ENCODE measurements around the gene MRPL50. TPM values are rescaled to one million over a fixed set of nuclear protein-coding genes. Genes with fewer than 3 reads are reported as not detected.
A peak's percentile ranks its signal among the peaks of the same experiment; 100 is the strongest.

The MRPL50 gene
- total RNA-seq, 1 donor from 2014 or later: 29.2 TPM

DNA sequence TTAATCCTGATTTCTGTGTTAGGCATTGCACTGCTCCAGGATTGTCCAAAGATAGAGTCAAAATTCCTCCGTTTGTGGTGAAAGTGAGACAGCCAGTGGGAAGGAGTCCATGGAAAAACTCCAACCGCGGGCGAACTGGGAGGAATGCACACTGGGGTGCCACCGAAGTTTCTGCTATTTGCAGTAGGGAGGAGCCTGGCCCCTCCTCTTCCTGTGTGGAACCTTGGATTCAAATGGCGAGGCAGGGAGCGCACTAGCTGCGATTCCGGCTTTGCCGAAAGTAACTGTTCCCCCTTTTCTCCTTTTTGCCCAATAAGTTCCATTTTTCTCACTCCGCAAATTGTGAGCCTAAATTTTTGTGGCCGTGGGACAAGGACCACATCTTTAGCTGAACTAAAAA lies 22.9 kb downstream of the MRPL50 start:
- DNase-seq: no peak

DNA sequence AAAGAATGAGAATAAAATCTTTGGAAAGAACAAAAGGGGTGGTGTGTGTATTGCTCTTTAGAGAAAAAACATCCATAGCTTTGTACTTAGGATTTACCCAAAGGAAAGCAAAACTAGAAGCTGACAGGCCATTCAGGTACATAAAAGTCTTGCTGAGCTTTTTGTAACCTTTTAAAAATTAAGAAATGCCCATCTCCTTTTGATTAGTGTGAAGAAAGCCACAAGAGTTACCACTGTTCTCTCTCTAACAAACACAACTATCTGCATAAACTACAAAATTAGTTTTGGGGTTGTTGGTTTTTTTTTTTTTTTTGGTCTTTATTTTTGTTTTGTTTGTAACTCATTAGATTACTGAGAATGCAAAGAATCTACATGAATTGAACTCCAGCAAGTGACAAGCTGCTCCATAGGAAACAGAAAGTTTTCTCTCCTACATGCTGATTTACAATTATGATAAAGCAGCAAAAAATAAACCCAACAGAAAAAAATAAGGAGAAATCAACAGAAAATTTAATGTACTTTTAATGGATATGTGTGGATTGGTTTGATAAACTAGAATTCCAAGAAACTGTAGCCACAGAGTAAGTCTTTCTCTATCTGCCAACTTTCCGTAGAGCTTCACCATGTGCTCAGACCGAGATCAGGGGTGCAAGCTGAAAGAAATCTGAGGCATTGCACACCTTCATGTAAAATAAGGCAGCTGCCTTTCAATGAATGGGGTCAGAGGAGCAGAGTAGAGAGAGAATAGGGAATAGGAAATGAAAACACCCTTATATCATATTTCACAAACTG lies 25.9 kb downstream of the MRPL50 start:
- peak; percentile 12 for DNase-seq

DNA sequence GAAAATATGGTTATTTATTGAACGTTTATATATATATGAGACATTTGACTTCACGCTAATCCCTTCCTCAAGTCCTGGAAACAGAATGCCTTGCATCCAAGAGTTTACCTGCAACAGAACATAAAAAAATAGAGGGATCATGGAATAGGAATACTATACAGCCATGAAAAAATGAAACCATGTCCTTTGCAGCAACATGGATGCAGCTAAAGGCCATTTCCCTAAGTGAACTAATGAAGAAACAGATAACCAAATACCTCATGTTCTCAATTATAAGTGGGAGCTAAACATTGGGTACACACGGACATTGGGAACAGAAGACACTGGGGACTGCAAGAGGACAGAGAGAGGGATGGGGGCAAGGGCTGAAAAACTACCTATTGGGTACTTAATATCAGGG lies 26.6 kb downstream of the MRPL50 start:
- DNase-seq: no peak

DNA sequence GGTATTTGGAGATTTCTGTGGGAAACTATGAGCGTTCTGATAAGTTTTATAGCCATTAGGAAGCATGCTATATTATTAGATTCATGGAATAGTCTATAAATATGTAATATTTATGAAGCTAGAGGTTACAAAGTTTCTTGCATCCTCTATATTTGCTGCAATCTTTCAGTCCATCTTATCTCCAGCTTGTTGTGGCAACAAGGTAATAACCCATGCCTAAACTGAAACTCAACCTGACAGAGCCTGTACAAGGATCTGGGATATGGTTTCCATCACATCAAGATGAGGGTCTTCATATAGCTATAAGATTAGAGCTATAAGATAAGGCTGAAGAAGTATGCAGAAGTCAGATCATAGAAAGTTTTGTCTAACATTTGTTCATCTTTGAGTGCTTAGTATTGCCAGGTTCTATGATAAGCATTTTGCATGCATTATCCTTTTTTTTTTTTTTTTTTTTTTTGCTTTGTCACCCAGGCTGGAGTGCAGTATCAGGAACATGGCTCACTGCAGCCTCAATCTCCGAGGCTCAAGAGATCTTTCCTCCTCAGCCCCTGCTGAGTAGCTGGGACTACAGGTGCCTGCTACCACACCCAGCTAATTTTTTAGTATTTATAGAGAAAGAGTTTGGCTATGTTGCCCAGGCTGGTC lies 28.4 kb downstream of the MRPL50 start:
- DNase-seq: no peak

DNA sequence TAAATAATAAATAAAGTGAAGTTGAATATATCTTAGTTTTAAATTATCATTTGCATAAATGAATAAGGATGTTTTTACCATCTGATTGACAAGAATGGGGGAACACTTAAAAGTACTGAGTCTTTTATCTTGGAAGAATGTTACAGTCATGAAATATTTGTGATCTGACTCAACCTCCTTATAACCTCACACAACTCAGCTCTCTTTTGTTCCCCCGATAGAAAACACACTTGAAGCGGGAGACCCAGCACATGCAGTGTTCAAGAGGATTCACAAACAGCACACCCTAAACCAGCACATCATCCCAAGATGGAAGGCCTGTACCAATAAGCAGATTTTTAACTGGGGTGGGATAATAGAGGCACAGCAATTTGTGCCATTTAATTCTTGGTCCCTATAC lies 29.1 kb downstream of the MRPL50 start:
- DNase-seq: no peak

DNA sequence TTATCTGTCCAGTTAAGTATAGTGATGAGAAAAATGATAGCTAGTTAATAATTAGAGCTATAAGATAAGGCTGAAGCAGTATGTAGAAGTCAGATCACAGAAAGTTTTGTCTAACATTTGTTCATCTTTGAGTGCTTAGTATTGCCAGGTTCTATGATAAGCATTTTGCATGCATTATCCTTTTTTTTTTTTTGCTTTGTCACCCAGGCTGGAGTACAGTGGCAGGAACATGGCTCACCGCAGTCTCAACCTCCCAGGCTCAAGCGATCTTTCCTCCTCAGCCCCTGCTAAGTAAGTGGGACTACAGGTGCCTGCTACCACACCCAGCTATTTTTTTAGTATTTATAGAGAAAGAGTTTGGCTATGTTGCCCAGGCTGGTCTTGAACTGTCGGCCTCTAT lies 31.1 kb downstream of the MRPL50 start:
- DNase-seq: no peak

DNA sequence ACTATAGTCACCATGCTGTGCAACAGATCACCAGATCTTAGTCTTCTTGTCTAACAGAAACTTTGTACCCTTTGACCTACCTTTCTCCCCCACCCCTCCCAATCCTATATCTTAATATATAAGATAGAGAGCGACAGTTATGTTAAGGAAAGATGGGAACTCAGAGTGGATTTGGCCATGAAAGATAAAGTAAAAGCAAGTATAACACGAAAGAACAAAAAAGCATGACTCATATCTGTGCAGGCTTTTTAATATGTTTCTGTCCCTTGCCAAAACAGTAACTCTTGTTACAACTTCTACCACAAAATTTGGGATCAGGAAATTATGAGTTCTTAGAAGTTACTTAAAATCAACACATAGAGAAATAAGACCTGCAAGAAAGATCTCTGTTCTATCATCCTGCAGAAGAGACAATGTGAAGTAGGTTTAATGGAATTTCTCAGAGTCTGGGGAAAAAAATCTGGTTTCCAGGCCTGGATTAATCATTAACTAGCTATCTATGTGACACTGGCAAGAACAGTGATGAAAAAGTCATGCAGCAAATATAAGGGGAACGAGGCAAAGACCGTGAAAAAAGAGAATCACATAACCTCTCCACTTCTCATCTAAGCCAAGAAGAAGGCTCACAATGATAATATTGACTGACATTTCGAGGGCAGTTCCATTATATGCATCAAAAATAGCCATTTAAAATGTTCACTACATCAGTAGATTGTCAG lies 32.2 kb downstream of the MRPL50 start:
- DNase-seq: no peak

DNA sequence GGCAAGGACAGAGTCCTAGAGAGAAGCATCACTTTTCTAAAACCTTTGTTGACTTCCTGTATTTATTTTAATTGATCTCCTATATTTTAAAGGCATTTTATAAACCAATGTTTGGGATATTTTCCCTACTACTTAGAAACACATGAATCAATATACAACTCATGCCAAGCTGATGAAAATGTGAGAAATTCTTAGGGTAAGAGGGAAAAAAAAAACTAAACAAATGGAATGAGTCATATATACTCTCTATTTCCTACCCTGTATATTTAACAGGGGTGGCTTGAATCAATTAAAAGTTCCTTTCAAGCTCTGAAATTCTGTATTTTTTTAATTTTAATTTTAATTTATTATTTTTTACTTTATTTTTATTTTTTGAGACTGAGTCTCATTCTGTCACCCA lies 33.2 kb downstream of the MRPL50 start:
- DNase-seq: no peak

DNA sequence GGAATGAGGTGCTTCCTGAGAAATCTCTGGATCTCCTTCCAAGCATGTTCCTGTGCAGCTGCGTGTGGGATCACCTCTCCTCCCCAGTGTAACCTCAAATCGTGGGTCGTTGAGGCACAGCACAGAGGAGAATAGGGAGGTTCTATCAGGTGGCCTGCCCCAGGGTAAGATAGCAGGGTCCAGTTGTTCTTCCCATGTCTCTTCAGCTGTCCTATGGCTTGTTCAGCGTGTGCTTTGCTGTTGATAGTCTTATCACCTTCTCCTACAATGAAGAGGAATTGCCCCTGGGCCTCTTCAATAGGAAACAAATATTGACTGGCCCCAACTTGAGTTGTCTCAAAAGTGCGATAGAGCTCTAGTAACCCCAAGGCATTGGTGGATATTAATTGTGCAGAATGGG lies 36.0 kb downstream of the MRPL50 start:
- no peak for DNase-seq

DNA sequence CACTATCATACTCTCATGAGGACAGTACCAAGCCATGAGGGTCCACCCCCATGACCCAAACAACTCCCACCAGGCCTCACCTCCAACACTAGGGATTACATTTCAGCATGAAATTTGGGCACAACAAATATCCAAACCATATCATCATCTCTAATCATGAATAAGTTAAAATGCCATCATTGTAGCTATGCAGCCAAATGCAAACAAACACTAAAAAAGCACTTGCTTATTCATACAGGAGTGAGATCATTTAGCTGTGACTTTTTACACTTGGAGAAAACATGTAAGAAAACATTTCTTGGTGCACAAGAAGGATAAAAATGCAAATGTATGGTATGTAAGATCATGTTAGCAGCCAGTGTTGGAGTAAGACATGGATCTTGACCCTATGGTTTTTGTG lies 37.8 kb downstream of the MRPL50 start:
- DNase-seq: no peak

DNA sequence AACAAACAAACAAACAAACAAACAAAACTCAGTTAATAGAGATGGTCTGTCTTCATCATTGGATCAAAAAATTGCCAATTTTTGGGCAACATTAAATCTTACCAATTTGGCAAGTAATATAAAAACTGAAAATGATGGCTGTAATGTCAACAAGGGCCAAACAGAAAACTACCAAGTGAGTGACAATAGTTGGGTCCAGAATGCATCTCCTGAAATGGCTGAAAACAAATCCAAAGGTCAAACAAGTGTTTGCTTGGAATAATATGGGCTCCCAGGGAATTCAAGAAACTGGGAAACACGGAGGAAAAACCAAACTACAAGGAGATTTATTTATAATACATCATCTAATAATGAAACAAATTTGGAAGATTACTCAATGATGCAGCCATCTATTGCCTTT lies 38.7 kb downstream of the MRPL50 start:
- DNase-seq: no peak

DNA sequence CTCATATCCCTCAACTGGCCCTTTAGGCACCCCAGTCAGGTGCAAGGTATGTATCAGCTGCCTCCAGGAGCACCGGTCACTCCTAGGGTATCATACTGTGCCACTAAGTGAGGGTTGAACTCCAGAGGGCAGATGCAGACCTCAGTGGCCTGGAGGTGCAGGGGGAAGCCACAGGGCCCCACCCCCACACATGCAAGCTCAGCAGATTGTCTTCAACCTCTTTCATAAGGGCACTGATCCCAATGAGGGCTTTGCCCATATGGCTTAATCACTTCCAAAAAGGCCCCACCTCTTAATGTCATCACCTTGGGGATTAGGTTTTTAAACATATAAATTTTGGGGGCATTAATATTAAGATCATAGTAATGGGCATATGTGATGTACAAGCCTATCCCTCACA lies 41.8 kb downstream of the MRPL50 start:
- no peak for DNase-seq

DNA sequence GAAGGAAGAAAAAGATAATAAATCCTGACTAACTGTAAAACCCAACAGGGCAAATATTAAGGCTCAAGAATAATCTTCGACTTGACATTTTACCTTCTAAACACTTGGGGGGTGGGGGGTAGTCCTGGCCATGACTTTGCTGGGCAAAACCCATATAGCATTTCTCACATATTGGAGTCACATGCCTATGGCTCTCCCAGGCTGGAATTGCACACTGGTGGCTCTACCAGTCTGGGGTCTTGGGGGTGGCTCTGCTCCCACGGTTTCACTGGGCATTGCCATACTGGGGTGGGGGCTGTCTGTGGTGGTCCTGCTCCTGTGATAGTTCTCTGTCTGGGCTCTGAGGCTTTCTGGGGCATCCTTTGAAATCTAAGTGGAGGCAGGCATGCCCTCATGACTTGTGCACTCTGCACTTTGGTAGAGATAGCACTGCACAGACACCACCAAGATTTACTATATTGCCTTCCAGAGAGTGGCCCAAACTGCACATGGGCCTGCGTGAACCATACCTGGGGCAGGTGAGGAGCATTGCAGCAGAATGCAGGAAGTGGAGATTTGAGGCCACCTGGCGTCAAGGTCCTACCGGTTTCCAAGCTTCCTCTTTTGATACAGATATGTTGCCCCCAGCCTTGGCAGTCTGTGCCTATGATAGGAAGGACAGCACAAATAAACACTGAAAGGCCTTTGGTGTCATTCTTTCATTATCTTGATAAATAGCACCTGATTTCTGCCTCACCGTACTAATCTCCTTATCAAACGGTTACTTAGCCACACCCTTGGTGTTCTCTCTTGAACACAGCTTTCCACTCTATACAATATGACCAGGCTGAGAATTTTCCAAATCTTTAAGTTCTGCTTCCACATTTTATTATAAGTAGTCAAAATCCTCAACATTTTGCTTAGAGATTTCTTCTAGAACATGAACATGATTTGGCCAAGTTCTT lies 43.4 kb downstream of the MRPL50 start:
- DNase-seq: no peak

DNA sequence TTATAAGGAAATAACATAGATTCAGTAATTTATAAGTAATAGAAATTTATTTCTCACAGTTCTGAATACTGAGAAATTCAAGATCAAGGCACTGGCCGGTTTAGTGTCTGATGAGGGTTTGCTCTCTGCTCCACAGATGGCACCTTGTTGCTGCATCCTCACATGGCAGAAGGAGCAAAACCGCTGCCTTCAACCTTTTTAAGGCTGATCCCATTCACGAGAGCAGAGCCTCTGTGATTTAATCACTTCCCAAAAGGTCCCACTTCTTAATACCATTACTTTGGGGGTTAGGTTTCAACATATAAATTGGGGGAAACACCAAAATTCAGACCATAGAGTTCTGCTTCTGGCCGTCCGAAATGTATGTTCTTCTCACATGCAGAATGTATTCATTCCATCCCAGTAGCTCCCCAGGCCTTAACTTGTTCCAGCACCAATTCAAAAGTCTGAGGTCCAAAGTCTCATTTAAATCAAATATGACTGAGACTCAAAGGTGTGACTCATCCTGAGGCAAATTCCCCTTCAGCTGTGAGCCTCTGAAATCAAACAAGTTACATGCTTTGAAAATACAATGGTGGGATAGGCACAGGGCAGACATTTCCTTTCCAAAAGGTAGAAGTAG lies 44.2 kb downstream of the MRPL50 start:
- no peak for DNase-seq

DNA sequence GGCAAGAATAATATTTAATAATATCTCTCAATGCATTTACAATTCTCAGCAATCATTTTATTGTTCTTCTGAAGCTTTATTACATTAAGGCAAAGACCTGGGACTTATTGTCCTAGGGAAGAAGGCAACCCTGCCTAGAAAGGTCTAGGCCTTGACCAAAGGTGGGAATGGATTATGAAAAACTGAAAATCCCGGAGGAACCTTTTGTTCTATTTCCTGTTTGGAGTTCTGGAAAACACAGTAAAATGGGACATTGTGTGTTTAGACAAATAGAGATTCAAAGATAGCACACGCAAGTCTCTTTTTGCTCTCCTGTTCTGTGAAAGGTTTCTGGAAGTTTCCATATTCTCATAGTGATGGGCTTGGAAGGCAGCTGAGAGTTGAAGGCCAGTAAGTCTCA lies 44.7 kb downstream of the MRPL50 start:
- DNase-seq: no peak

DNA sequence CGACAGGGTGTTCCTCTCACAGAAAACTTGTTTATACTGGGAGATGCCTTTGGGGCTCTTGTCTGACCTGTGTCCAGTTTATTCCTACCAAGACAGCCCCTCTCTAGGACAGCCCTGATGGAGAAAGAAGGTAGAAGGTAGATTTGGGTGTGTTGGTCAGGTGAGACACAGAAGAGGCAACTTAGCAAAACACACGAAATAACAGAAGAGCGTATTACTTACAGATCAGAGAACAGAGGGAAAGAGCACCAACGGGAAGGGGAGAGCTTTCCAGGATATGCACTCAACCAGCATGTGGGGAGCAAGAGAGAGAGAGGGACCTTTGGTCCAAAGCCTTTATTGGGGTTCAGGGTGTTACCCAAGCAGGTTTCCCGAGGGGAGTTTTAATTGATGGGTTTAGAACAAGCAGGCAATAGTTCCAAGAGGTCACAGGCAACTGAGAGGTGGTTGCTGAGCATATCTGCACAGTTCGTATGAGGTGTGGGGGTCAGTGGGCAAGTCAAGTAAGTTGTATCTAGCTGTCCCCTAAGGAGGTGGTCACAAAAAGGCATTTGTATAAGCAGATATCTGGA lies 45.4 kb downstream of the MRPL50 start:
- DNase-seq: no peak

DNA sequence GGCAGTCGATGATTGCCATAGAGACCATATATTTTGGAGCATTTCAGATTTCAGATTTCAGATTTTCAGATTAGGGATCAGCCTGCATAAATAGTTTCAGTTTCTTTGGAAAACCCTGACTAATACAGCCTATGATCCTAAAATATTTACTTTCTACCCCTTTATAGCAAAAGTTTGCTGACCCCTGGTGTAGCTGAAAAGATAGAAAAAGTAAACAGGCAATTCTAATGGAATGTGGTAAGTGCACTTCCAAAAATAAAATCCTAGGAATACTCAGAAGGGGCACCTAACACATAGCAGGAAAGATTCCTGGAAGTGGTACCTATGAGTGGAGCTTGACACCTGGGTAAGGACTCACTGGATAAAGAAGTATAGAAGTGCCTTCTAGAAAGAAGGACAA lies 48.1 kb downstream of the MRPL50 start:
- no peak for DNase-seq

DNA sequence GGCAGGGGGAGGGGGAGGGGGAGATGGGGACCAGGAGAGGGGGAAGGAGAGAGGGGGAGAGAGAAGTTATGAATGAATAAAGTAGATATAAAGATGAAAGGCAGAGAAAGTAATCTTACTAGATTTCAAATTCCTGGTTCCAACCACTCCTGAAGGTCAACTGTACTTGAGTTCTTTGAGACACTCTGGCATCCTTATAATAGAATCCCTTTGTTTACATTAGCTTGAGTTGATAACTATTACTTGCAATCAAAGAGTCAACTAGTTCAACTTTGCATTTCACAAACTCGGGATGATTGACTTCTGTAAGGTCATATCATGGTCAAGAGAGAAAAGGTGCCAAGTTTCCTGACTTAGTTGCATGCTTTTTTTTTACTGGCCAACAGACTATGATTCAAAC lies 55.8 kb downstream of the MRPL50 start:
- no peak for DNase-seq

DNA sequence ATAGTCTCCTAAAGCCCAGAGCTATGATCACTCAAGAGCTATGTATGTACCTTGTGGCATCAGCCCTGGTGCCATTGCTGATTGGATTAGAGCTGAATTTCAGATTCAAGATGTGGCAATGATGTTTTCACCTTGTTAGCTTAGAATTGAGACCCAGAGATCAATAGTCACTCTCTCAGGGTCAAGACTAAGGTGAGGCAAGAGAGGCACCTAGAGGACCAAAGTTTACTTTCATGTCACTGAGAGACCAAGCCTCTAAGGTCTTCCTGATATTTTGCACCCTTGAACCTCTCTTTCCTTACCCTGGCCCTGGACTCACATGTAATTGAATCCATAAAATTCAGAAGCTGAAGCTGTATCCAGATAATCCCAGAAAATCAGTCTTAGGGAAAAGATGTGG lies 56.5 kb downstream of the MRPL50 start:
- no peak for DNase-seq
